B cell (primary cell): Measurements from ENCODE around the gene PREX1. TPM values are rescaled to one million over a fixed set of nuclear protein-coding genes. Genes with fewer than 3 reads are reported as not detected.

Source experiments
- ATAC-seq: fragments of 200-7000 bp; cut with Tn5 transposase; one replicate; pipeline ENCODE4 v1.10.0; 2021; ENCODE audit warnings: low read depth, mild to moderate bottlenecking, moderate number of reproducible peaks, moderate library complexity
- CTCF ChIA-PET: fragments of 350-600 bp; sonication (Branson Sonifier 250); formaldehyde crosslinking; loops from one replicate; lab custom pipeline; 2021; ENCODE audit warnings: antibody characterized with exemption, inconsistent platforms; lab: Charles Lee
- POLR2A ChIA-PET: fragments of 350-600 bp; sonication (Branson Sonifier 250); formaldehyde crosslinking; loops from one replicate; lab custom pipeline; 2021; ENCODE audit warnings: antibody characterized with exemption; lab: Charles Lee
- DNase-seq: peaks from one replicate; pipeline ENCODE4 v3.0.0; 2013
- H2AFZ ChIP-seq: 2 replicates; pipeline ENCODE4 v1.6.1; 2012; ENCODE audit warnings: mild to moderate bottlenecking, low read depth, low read length; ENCODE audit not compliant: insufficient read depth, poor library complexity, severe bottlenecking
- H3K27ac ChIP-seq, 2 donors: 1 replicate in 1 of 2; 2 replicates in 1 of 2; pipeline ENCODE4 v1.5.1; 2012 to 2013; ENCODE audit warnings: low read length in 2 of 2, mild to moderate bottlenecking in 2 of 2, moderate library complexity in 1 of 2
- H3K27me3 ChIP-seq, 4 experiments: fragments of 200-600 bp in 1 of 4; sonication (generic) in 1 of 4; replicated peaks in 1 of 4; 1 replicate in 2 of 4; 2 replicates in 2 of 4; pipeline versions ENCODE4 v1.6.1 to v1.7.0; 2013 to 2016; ENCODE audit warnings: low read length in 3 of 4, mild to moderate bottlenecking in 2 of 4, mixed read lengths in 1 of 4, moderate library complexity in 1 of 4; ENCODE audit not compliant: insufficient read depth in 4 of 4, control insufficient read depth in 3 of 4; ENCODE audit errors: control extremely low read depth in 1 of 4
- H3K36me3 ChIP-seq, 2 experiments: replicated peaks in 1 of 2; 1 replicate in 1 of 2; 2 replicates in 1 of 2; pipeline versions ENCODE4 v1.6.1 to v1.7.1; 2013; ENCODE audit warnings: low read length in 1 of 2; ENCODE audit not compliant: insufficient read depth in 2 of 2, control insufficient read depth in 1 of 2; ENCODE audit errors: control extremely low read depth in 1 of 2, extremely low read depth in 1 of 2
- H3K4me1 ChIP-seq, 2 donors: fragments of 200-600 bp in 1 of 2; sonication (generic) in 1 of 2; 1 replicate in 1 of 2; 2 replicates in 1 of 2; pipeline versions ENCODE4 v1.5.1 to v1.6.1; 2013 to 2017; ENCODE audit warnings: low read length in 2 of 2; ENCODE audit not compliant: control insufficient read depth in 2 of 2, insufficient read depth in 2 of 2
- H3K4me2 ChIP-seq: replicated peaks from 2 replicates; pipeline ENCODE3; 2012; ENCODE audit warnings: mild to moderate bottlenecking, low read depth, low read length; ENCODE audit not compliant: poor library complexity, severe bottlenecking
- H3K4me3 ChIP-seq, 5 experiments: fragments of 200-600 bp in 1 of 5; sonication (generic) in 1 of 5; 1 replicate in 3 of 5; 2 replicates in 2 of 5; pipeline versions ENCODE4 v1.5.1 to v1.7.0; 2011 to 2016; ENCODE audit warnings: low read length in 4 of 5, mild to moderate bottlenecking in 4 of 5, low read depth in 2 of 5, control low read depth in 1 of 5, moderate library complexity in 1 of 5; ENCODE audit not compliant: insufficient read depth in 1 of 5; ENCODE audit errors: control extremely low read depth in 1 of 5, extremely low read depth in 1 of 5
- H3K79me2 ChIP-seq: fragments of 200-600 bp; sonication (generic); one replicate; pipeline ENCODE4 v1.6.0; 2016; ENCODE audit warnings: low read length; ENCODE audit not compliant: control insufficient read depth, insufficient read depth
- H3K9ac ChIP-seq: fragments of 200-600 bp; sonication (generic); 2 replicates; pipeline ENCODE4 v1.6.1; 2017; ENCODE audit warnings: mild to moderate bottlenecking, low read length, moderate library complexity
- H3K9me3 ChIP-seq, 3 donors: one replicate each; pipeline versions ENCODE4 v1.6.1 to v1.7.1; 2013; ENCODE audit warnings: low read length in 2 of 3; ENCODE audit not compliant: control insufficient read depth in 2 of 3, insufficient read depth in 1 of 3; ENCODE audit errors: control extremely low read depth in 1 of 3
- H4K20me1 ChIP-seq: 2 replicates; pipeline ENCODE4 v1.6.0; 2012; ENCODE audit warnings: mild to moderate bottlenecking, low read length; ENCODE audit not compliant: insufficient read depth, control insufficient read depth, poor library complexity, severe bottlenecking
- H3K27ac Mint-ChIP-seq: one replicate; pipeline ENCODE4 v1.8.0; 2021; ENCODE audit warnings: mixed read lengths
- H3K27me3 Mint-ChIP-seq: one replicate; pipeline ENCODE4 v1.8.0; 2021; ENCODE audit warnings: mixed read lengths
- H3K4me1 Mint-ChIP-seq: one replicate; pipeline ENCODE4 v1.8.0; 2021; ENCODE audit warnings: mixed read lengths
- H3K4me3 Mint-ChIP-seq: one replicate; pipeline ENCODE4 v1.8.0; 2021; ENCODE audit warnings: mixed read lengths
- H3K9me3 Mint-ChIP-seq: one replicate; pipeline ENCODE4 v1.8.0; 2022; ENCODE audit warnings: mixed read lengths; ENCODE audit not compliant: insufficient read depth
- EZH2 ChIP-seq: IDR thresholded peaks from 2 replicates; pipeline ENCODE4 v1.6.1; 2012; ENCODE audit warnings: borderline replicate concordance, low read depth, mild to moderate bottlenecking, moderate library complexity, low read length; ENCODE audit not compliant: insufficient read depth, poor library complexity, severe bottlenecking
- WGBS: methylation state at CpG from one replicate; pipeline ENCODE4 v1.1.5; 2013; ENCODE audit warnings: missing lambda C conversion rate; ENCODE audit not compliant: insufficient coverage; 5-methylcytosine and 5-hydroxymethylcytosine counted together
- intact Hi-C: fragments of 100-400 bp; cut with micrococcal nuclease; formaldehyde crosslinking; loops from one replicate; pipeline ENCODE4 v1.10.0; 2022
- polyA plus RNA-seq: library from polyadenylated mRNA; depleted of rRNA; stranded (reverse); fragments of >200 nt; gene quantifications from 2 replicates; pipeline ENCODE4 v1.2.3, GENCODE V29; 2012
- total RNA-seq, 2 donors: library from RNA; stranded (reverse); fragments of 120-200 nt in 1 of 2; gene quantifications; 1 replicate in 1 of 2; 2 replicates in 1 of 2; pipeline versions ENCODE4 v1.2.3 to v1.2.4, GENCODE V29; 2013 to 2022
- TF ChIP-seq, protein P1 (sequence below): fragments of 200-600 bp; IDR thresholded peaks from one replicate; pipeline ENCODE4 v1.8.0; 2022; ENCODE audit warnings: antibody characterized with exemption, mild to moderate bottlenecking

Gene PREX1
- total and polyA plus RNA-seq, 2 donors (not counting 1 experiment from before 2014, with no cell fraction given), result 79.1 to 99.4 TPM

DNA sequence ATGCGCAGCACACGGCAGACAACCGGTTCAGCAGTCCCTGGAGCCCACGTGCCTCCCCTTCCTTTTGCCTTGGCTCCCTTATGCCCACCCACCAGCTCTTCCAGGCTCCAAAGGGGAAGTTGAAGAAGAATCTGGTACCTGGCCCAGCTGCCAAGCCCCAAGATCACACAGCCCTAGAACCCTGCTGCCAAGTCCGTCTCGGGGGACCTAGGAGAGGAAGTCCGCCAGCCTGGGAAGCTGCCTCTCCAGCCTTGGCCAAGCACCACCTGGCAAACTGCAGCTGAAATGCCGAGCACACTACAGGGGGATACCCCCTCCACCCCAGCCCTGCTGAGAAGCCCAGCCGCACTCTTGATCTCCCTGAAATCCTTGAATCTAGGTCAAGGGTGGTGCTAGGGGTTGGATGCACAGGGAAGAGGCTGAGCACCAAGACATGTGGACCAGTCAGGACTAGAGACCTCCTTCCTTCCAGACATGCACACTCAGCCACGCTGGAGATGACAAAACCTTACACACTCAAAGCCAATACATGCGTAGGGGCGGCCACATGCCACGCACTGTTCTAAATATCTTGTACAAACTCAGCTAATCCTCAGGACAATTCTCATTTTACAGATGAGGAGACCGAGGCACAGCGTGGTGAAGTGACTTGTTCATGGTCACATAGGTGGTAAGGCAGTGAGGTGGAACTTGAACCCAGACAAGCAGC lies 124.1 kb downstream of the PREX1 start:
- CTCF ChIA-PET, result interaction anchor here (1.2 kb wide), 1 partner anchor 201 kb away, joined by 4 read pairs; no protein-coding TSS in a partner anchor
- Histone ChIP-seq H3K4me1 (peaks cover 0 to 16% of the 10 kb centered on the region in 2 donors), H3K36me3 (peaks cover 11 to 89% of the 10 kb centered on the region in 2 experiments), H4K20me1 (peaks cover 90% of the 10 kb centered on the region), H2AFZ (no peak overlapping the region), H3K4me2 (no peak overlapping the region), H3K9me3 (no peaks in the 10 kb centered on the region), H3K9ac (no peak overlapping the region), H3K79me2 (peaks cover 93% of the 10 kb centered on the region), H3K27ac (no peak overlapping the region), H3K27me3 (no peaks in the 10 kb centered on the region), H3K4me3 (no peak overlapping the region)
- Mint-ChIP-seq H3K4me1 (peaks cover 23% of the 10 kb centered on the region), H3K27me3 (no peaks in the 10 kb centered on the region), H3K9me3 (no peaks in the 10 kb centered on the region), H3K4me3 (no peak overlapping the region), H3K27ac (no peak overlapping the region)
- POLR2A ChIA-PET, result interaction anchor here (0.5 kb wide), 1 partner anchor 201 kb away, joined by 7 read pairs; no protein-coding TSS in a partner anchor
- DNase-seq, result no peak
- intact Hi-C loops, result no loop called here
- TF ChIP-seq, protein P1, sequence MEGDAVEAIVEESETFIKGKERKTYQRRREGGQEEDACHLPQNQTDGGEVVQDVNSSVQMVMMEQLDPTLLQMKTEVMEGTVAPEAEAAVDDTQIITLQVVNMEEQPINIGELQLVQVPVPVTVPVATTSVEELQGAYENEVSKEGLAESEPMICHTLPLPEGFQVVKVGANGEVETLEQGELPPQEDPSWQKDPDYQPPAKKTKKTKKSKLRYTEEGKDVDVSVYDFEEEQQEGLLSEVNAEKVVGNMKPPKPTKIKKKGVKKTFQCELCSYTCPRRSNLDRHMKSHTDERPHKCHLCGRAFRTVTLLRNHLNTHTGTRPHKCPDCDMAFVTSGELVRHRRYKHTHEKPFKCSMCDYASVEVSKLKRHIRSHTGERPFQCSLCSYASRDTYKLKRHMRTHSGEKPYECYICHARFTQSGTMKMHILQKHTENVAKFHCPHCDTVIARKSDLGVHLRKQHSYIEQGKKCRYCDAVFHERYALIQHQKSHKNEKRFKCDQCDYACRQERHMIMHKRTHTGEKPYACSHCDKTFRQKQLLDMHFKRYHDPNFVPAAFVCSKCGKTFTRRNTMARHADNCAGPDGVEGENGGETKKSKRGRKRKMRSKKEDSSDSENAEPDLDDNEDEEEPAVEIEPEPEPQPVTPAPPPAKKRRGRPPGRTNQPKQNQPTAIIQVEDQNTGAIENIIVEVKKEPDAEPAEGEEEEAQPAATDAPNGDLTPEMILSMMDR, result no peak
- no peak for TF ChIP-seq EZH2
- 52% methylated on average over 12 of the region's 15 CpGs for WGBS
- ATAC-seq, result no peak

DNA sequence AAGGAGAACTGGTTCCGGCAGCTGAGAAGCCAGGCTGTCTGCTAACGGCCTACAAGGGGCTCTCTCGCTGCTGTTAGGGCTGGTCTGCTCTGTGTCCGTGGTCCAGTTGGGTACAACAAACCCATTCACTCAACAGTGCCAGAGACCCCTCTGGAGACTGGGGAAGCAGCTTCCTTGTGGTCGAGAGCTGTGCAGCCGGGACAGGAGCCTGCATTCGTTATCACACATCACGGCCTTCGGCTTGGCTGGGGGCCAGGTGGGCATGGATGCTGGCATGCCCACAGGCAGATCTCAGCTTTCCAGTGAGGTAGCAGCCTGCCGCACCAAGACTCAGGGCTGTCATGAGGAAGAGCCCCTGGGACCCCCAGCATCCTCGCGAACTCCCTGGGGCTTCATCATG lies 124.7 kb downstream of the PREX1 start:
- peaks cover 14 to 92% of the 10 kb centered on the region in 2 experiments for H3K36me3 ChIP-seq
- peaks cover 0 to 12% of the 10 kb centered on the region in 2 donors for H3K4me1 ChIP-seq
- H3K79me2 ChIP-seq, result peaks cover 93% of the 10 kb centered on the region
- no peaks in the 10 kb centered on the region for H3K27me3 ChIP-seq
- POLR2A ChIA-PET, result no interaction called here
- H3K27ac ChIP-seq, result no peak overlapping the region
- WGBS, result 49% methylated on average over 12 of the region's 12 CpGs
- H2AFZ ChIP-seq, result no peak overlapping the region
- H3K9ac ChIP-seq, result no peak overlapping the region
- H3K9me3 ChIP-seq, result no peaks in the 10 kb centered on the region
- H3K4me2 ChIP-seq, result no peak overlapping the region
- intact Hi-C loops, result no loop called here
- peaks cover 90% of the 10 kb centered on the region for H4K20me1 ChIP-seq
- Mint-ChIP-seq H3K4me3 (no peak overlapping the region), H3K4me1 (peaks cover 18% of the 10 kb centered on the region), H3K27ac (no peak overlapping the region), H3K9me3 (no peaks in the 10 kb centered on the region), H3K27me3 (no peaks in the 10 kb centered on the region)
- CTCF ChIA-PET, result interaction anchor here (1.0 to 1.2 kb wide), 2 partner anchors 174 to 202 kb away, joined by 3 to 4 read pairs; no protein-coding TSS in a partner anchor
- DNase-seq (no peak), ATAC-seq (no peak)
- no peak for TF ChIP-seq EZH2
- TF ChIP-seq, protein P1, result no peak
- no peak overlapping the region for H3K4me3 ChIP-seq
